Activated CD4-positive, CD25-positive, alpha-beta regulatory T cell treated with anti-CD3 and anti-CD28 coated beads, Interleukin-2, amount 50 U/mL, for 16 hours (primary cell): ENCODE results near the gene DYNC1H1.

Experiments used
- DNase-seq: peaks from one replicate; pipeline ENCODE4 v3.0.0-alpha.2; 2020; ENCODE audit warnings: low read depth, low spot score

The DYNC1H1 gene

GRCh38 chr14:102035914-102036313, 71.5 kb downstream of the DYNC1H1 start:
- no peak for DNase-seq

GRCh38 chr14:102037686-102038085, 73.3 kb downstream of the DYNC1H1 start:
- DNase-seq: no peak

DNA sequence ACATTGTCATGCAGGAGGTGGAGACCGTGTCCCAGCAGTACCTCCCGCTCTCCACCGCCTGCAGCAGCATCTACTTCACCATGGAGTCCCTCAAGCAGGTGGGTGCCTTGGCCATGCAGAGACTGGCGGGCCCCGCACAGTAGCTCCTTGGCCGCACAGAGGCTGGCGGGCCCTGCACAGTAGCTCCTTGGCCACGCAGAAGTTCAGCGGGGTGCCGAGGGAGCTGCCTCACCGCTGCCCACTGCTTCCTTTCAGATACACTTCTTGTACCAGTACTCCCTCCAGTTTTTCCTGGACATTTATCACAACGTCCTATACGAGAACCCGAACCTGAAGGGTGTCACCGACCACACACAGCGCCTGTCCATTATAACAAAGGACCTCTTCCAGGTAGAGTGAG, 74.8 kb downstream of the DYNC1H1 start:
- no peak for DNase-seq

GRCh38 chr14:102040153-102040552, 75.8 kb downstream of the DYNC1H1 start:
- no peak for DNase-seq

DNA sequence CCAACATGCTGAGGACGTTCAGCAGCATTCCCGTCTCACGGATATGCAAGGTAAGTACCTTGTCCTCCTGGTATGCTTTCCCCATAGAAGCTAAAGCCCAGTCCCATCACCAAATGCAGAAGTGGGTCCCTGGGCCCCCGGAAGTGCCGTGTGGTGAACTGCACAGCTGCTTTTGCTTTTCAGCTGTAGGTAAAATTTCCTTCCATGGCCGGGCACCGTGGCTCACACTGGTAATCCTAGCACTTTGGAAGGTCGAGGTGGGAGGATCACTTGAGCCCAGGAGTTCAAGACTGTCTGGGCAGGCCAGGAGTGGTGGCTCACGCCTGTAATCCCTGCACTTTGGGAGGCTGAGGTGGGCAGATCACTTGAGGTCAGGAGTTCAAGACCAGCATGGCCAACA, 78.3 kb downstream of the DYNC1H1 start:
- no peak for DNase-seq

- DNase-seq: no peak
Measured at GRCh38 chr14:102043251-102044025, 79.1 kb downstream of the DYNC1H1 start.

DNA sequence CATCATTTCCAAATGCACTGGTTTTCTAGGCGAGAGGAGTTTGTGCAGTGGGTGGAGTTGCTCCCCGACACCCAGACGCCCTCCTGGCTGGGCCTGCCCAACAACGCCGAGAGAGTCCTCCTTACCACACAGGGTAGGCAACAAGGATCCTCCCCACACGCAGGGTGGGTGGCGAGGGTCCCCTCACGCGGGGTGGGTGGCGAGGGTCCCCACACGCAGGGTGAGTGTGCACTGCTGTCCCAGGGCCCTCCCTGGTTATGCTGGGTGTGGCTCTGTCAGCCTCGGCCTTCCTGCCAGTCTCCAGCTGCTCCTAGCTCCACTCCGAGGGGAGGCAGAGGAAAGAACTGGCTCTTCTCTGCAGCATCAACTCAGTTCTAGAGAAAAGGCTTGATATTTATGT, 80.2 kb downstream of the DYNC1H1 start:
- DNase-seq: no peak

GRCh38 chr14:102046337-102047278, 82.2 kb downstream of the DYNC1H1 start:
- no peak for DNase-seq

GRCh38 chr14:102047808-102048540, 83.6 kb downstream of the DYNC1H1 start:
- no peak for DNase-seq

GRCh38 chr14:102049258-102050025, 85.1 kb downstream of the DYNC1H1 start:
- DNase-seq: no peak

GRCh38 chr14:102050026-102050405, 85.6 kb downstream of the DYNC1H1 start:
- DNase-seq: no peak

DNA sequence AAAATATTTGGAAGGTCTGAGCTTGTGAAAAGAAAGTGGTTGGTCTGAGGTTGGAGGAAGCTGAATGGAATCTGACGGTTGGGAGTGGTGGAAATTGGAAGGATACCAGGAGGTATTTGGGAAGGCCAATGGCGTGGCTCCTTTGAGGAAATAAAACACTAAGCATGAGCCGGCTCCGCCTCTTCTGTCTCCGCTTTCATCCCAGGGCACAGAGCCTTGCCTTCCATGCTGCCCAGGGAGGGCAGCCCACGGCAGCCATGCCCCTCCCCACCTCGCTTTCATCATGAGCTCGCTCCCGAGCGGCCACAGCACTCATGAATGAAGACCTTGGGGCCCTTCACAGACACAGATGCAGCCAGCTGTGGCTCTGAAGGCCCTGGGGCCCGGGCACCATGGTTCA, 86.3 kb downstream of the DYNC1H1 start:
- DNase-seq: no peak

GRCh38 chr14:102052522-102052921, 88.1 kb downstream of the DYNC1H1 start:
- DNase-seq: no peak

DNA sequence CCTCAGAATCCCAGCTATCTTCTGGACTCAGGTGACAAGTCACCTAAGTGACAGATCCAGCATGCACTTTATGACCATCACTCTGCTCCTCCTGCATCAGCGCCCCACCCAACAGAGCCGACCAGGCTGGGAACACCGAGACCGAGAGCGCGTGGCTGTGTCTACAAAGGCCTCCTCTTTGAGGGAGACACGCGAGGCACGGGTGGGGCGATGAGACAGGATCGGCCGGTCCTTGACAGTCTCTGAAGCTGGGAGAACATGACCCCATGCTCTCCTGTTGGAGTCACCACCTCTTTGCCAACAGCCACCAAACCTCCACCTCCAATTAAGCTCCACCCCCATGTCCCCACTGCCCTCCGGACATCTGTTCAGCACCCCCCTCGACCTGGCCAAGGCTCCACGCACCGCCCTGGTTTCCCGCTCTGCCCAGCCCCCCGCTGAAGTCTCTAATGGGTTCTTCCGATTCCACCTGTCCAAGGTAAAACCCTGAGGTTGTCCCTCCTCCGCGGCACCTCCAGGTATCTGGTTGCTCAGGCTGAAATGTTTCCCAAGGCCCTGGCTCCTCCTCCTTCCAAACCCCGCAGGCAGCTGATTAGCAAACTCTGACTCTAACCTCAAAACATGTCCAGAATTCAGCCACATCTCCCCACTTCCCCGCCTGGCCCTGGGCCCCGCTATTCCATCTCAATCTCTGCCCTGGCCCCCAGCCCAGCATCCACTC, 91.0 kb downstream of the DYNC1H1 start:
- DNase-seq: no peak

GRCh38 chr14:102056694-102057442, 92.5 kb downstream of the DYNC1H1 start:
- no peak for DNase-seq

DNA sequence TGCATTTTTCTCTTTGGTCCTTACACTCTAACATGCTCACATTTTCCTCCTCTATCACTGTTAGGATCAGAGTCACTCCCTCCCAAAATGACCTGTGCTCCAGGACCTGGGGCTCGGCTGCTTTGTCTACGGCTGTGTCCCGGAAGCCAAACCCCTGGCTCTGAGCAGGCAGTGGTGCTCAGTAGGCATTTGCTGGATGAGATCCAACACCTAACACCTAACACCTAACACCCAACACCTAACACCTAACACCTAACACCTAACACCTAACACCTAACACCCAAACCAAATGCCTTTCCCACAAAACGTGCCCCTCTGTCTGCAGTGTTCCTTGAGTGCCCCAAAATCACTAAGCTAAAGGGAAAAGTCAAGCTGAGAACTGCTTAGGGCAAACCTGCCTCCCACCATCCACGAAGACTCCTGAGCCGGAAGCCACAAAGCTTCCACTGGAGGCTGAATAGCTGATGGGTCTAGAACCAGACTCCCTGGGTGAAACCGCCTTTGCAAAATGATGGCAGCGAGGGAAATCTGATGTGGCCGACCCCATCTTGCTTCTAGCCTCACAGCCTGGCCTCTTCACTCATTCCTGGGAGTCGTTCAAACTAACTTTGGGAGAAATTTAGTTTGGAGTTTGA, 93.2 kb downstream of the DYNC1H1 start:
- no peak for DNase-seq

DNA sequence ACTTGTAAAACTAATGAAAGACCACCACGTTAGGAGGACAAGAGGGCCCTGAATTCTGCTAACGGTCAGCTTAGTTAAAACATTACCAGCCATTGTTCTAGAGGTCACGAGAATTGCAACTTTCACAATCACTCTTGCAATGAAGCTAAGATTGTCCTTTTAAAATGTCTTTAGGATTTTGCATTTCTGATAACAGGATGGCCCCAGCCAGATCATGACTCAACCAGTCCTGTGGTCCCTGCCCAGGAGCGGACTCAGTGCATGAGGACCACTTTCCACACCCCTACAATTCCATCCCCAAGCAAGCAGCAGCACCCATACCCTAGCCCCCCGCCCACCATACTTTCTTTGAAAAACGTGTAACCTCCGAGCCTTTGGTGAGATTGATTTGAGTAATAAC, 93.8 kb downstream of the DYNC1H1 start:
- DNase-seq: no peak

- DNase-seq: no peak
Measured at GRCh38 chr14:102058961-102059360, 94.6 kb downstream of the DYNC1H1 start.

GRCh38 chr14:102063109-102063807, 98.9 kb downstream of the DYNC1H1 start:
- peak; percentile 38 for DNase-seq
